PC-3 (cell line): ENCODE measurements around the gene ARRB1. TPM values are rescaled to one million over a fixed set of nuclear protein-coding genes. Genes with fewer than 3 reads are reported as not detected.

Experiments used
- ATAC-seq: fragments of 200-7000 bp; cut with Tn5 transposase; 2 replicates; pipeline ENCODE4 v1.9.1; 2020; ENCODE audit warnings: mild to moderate bottlenecking, moderate library complexity
- Bru-seq: library from RNA; stranded (reverse); fragments of 400-500 nt; gene quantifications from one replicate; lab custom pipeline; 2021; lab: Mats Ljungman, UMichigan
- BruChase-seq, 2 experiments: library from RNA; stranded (reverse); fragments of 400-500 nt; gene quantifications; one replicate each; lab custom pipeline; 2021; lab: Mats Ljungman, UMichigan
- BruUV-seq: library from RNA; stranded (reverse); fragments of 400-500 nt; replicated peaks from 2 replicates; lab custom pipeline; 2021; lab: Mats Ljungman, UMichigan
- CTCF ChIA-PET: fragments of 300-600 bp; sonication (Branson Sonifier 250); formaldehyde crosslinking; loops from one replicate; lab custom pipeline; 2022; ENCODE audit warnings: antibody characterized with exemption; lab: Charles Lee
- POLR2A ChIA-PET: fragments of 300-600 bp; sonication (Branson Sonifier 250); formaldehyde crosslinking; loops from one replicate; lab custom pipeline; 2022; ENCODE audit warnings: antibody characterized with exemption; ENCODE audit not compliant: unreplicated experiment; lab: Charles Lee
- DNase-seq: peaks from one replicate; pipeline ENCODE4 v3.0.0-alpha.2; 2015
- H2AFZ ChIP-seq: fragments of 300-600 bp; sonication (generic); 2 replicates; pipeline ENCODE4 v1.6.0; 2016; ENCODE audit warnings: antibody characterized with exemption, low read length
- H3F3A ChIP-seq: fragments of 300-600 bp; sonication (generic); one replicate; pipeline ENCODE4 v1.6.0; 2017; ENCODE audit warnings: antibody characterized with exemption, low read length, control low read depth, mild to moderate bottlenecking; ENCODE audit not compliant: unreplicated experiment
- H3K27ac ChIP-seq: fragments of 300-600 bp; sonication (generic); 2 replicates; pipeline ENCODE4 v1.5.1; 2016; ENCODE audit warnings: mild to moderate bottlenecking, low read length
- H3K27me3 ChIP-seq: fragments of 300-600 bp; sonication (generic); 2 replicates; pipeline ENCODE4 v1.6.1; 2016; ENCODE audit warnings: low read length, mixed read lengths
- H3K36me3 ChIP-seq: fragments of 300-600 bp; sonication (generic); 2 replicates; pipeline ENCODE4 v1.6.1; 2016; ENCODE audit warnings: low read depth, mixed run types, low read length, mixed read lengths
- H3K4me1 ChIP-seq: fragments of 300-600 bp; sonication (generic); 2 replicates; pipeline ENCODE4 v1.5.1; 2016; ENCODE audit warnings: low read length; ENCODE audit not compliant: insufficient read depth
- H3K4me2 ChIP-seq: fragments of 300-600 bp; sonication (generic); 2 replicates; pipeline ENCODE4 v1.6.0; 2016; ENCODE audit warnings: low read length
- H3K4me3 ChIP-seq: fragments of 300-600 bp; sonication (generic); 2 replicates; pipeline ENCODE4 v1.5.1; 2016; ENCODE audit warnings: mild to moderate bottlenecking, low read length, mixed read lengths
- H3K79me2 ChIP-seq: fragments of 300-600 bp; sonication (generic); 2 replicates; pipeline ENCODE4 v1.6.1; 2017; ENCODE audit warnings: low read length, mixed read lengths
- H3K9ac ChIP-seq: fragments of 300-600 bp; sonication (generic); 2 replicates; pipeline ENCODE4 v1.6.0; 2016; ENCODE audit warnings: mild to moderate bottlenecking, low read length
- H3K9me2 ChIP-seq: fragments of 300-600 bp; sonication (generic); replicated peaks from 2 replicates; pipeline ENCODE4 v1.6.1; 2016; ENCODE audit warnings: mixed run types, low read length, mixed read lengths
- H3K9me3 ChIP-seq: fragments of 300-600 bp; sonication (generic); 2 replicates; pipeline ENCODE4 v1.6.1; 2016; ENCODE audit warnings: low read length, mixed read lengths
- H4K20me1 ChIP-seq: fragments of 300-600 bp; sonication (generic); 2 replicates; pipeline ENCODE4 v1.6.1; 2016; ENCODE audit warnings: low read length, mixed read lengths
- CTCF ChIP-seq: fragments of 300-600 bp; sonication (generic); conservative IDR thresholded peaks from 2 replicates; pipeline ENCODE4 v1.5.1; 2017; ENCODE audit warnings: antibody characterized with exemption, low read depth, mild to moderate bottlenecking, low read length
- EZH2 ChIP-seq: fragments of 300-600 bp; sonication (generic); IDR thresholded peaks from one replicate; pipeline ENCODE4 v1.6.1; 2017; ENCODE audit warnings: antibody characterized with exemption, mild to moderate bottlenecking, low read length; ENCODE audit not compliant: unreplicated experiment
- EZH2phosphoT487 ChIP-seq: fragments of 300-600 bp; sonication (generic); IDR thresholded peaks from 2 replicates; pipeline ENCODE4 v1.6.1; 2018; ENCODE audit warnings: mild to moderate bottlenecking, antibody characterized with exemption, low read length, borderline replicate concordance
- intact Hi-C: fragments of 100-400 bp; cut with micrococcal nuclease; formaldehyde crosslinking; loops from 2 replicates; pipeline ENCODE4 v1.9.0; 2023
- long read RNA-seq: library from polyadenylated mRNA; unstranded; transcript quantifications from one replicate; pipeline ENCODE4 v2.0.0, GENCODE V29; 2021; ENCODE audit not compliant: unreplicated experiment
- total RNA-seq: library from RNA; depleted of rRNA; stranded (reverse); fragments of >200 nt; gene quantifications from 2 replicates; pipeline ENCODE4 v1.2.3, GENCODE V29; 2014; rRNA removed

The ARRB1 gene
- total RNA-seq (15.7 and 19.1 TPM in 2 replicates), Bru-seq, nascent RNA (percentile 51 among the genes with signal in this experiment), BruChase-seq, experiment 1, labeled RNA remaining after a 6-hour chase (percentile 64 among the genes with signal in this experiment), BruChase-seq, experiment 2, labeled RNA remaining after a 2-hour chase (percentile 73 among the genes with signal in this experiment)
- long read RNA-seq, transcript ARRB1-201 (15 exons, 1,895 nt) = major isoform, 16 of 27 reads
- long read RNA-seq, partial matches to known transcripts = 1 of 27 reads
- long read RNA-seq, other reads (novel, unspliced or antisense) = 9 of 27 reads

GRCh38 chr11:75351541-75351790 is at the start of gene ARRB1:
Gene ARRB1, minus strand, starts transcription at chr11:75351661. Its CDS starts 54 bp downstream, at chr11:75351607.
- ATAC-seq (peak; percentile 61), DNase-seq (no peak)
- H3K9me2 ChIP-seq = no peaks in the 10 kb centered on the region
- intact Hi-C loops = no loop called here
- H3K9me3 ChIP-seq = no peaks in the 10 kb centered on the region
- H3K9ac ChIP-seq = peak within 1 kb of the TSS; percentile 67
- no TSS peak for BruUV-seq
- no peaks in the 10 kb centered on the region for H3K79me2 ChIP-seq
- no peaks in the 10 kb centered on the region for H4K20me1 ChIP-seq
- TF ChIP-seq EZH2 = no peak
- no peak for TF ChIP-seq EZH2phosphoT487
- no peak for TF ChIP-seq CTCF
- H3F3A ChIP-seq = no peaks in the 10 kb centered on the region
- POLR2A ChIA-PET = no interaction called here
- no peak within 1 kb of the TSS for H3K27ac ChIP-seq
- H2AFZ ChIP-seq = peak within 1 kb of the TSS; percentile 99
- H3K4me1 ChIP-seq = peaks cover 19% of the 10 kb centered on the region
- CTCF ChIA-PET = no interaction called here
- no peaks in the 10 kb centered on the region for H3K27me3 ChIP-seq
- no peaks in the 10 kb centered on the region for H3K36me3 ChIP-seq
- peak within 1 kb of the TSS; percentile 95 for H3K4me2 ChIP-seq
- H3K4me3 ChIP-seq = peak within 1 kb of the TSS; percentile 81

GRCh38 chr11:75400146-75400865 is 48.8 kb upstream of the ARRB1 start:
- H3F3A ChIP-seq = peaks cover 18% of the 10 kb centered on the region
- H3K9me2 ChIP-seq = no peaks in the 10 kb centered on the region
- peak overlapping the region; percentile 89 for H3K4me2 ChIP-seq
- TF ChIP-seq CTCF = no peak
- TF ChIP-seq EZH2phosphoT487 = no peak
- TF ChIP-seq EZH2 = no peak
- peak overlapping the region; percentile 96 for H3K9ac ChIP-seq
- peak; percentile 35 for DNase-seq
- POLR2A ChIA-PET = interaction anchor here (0.6 kb wide), 2 partner anchors 13 to 33 kb away, joined by 3 read pairs; no protein-coding TSS in a partner anchor
- peak; percentile 11; the same call in 1 of the 2 replicates for ATAC-seq
- H3K27ac ChIP-seq = peak overlapping the region; percentile 55
- TSS peak; percentile 80 for BruUV-seq
- no peak overlapping the region for H2AFZ ChIP-seq
- intact Hi-C loops = no loop called here
- peaks cover 42% of the 10 kb centered on the region for H3K4me1 ChIP-seq
- CTCF ChIA-PET = interaction anchor here (1.0 to 1.3 kb wide), 2 partner anchors 12 to 195 kb away, joined by 3 to 6 read pairs; no protein-coding TSS in a partner anchor
- no peaks in the 10 kb centered on the region for H3K9me3 ChIP-seq
- no peaks in the 10 kb centered on the region for H3K27me3 ChIP-seq
- peaks cover 61% of the 10 kb centered on the region for H3K79me2 ChIP-seq
- H3K4me3 ChIP-seq = peak overlapping the region; percentile 90
- peaks cover 56% of the 10 kb centered on the region for H4K20me1 ChIP-seq
- peaks cover 55% of the 10 kb centered on the region for H3K36me3 ChIP-seq
